Measurements from ENCODE around the gene RAD54L.
"Not testable (repeated sequence)": the region's sequence is repeated elsewhere in the genome, so short reads cannot be mapped to it uniquely, and the experiment has no call there.

Gene RAD54L

GRCh38 chr1:46325285-46326076 lies 77.9 kb downstream of the RAD54L start:
- not testable (repeated sequence) for DNase-seq
